Prostate gland (tissue), 2 donors: ENCODE measurements around the gene CFAP20DC. TPM values are rescaled to one million over a fixed set of nuclear protein-coding genes. Genes with fewer than 3 reads are reported as not detected.

Experiments
- DNase-seq: peaks from one replicate; pipeline ENCODE4 v3.0.0-alpha.2; 2019; ENCODE audit warnings: low spot score
- H3K27ac ChIP-seq, 2 donors: fragments of 200-600 bp; sonication (generic); 2 replicates each; pipeline ENCODE4 v1.5.1; 2017 to 2019
- H3K27me3 ChIP-seq: fragments of 200-600 bp; sonication (generic); replicated peaks from 2 replicates; pipeline ENCODE4 v1.5.1; 2019; ENCODE audit not compliant: insufficient read depth
- H3K36me3 ChIP-seq, 2 donors: fragments of 200-600 bp; sonication (generic); 1 replicate in 1 of 2; 2 replicates in 1 of 2; pipeline versions ENCODE4 v1.5.1 to v1.8.1; 2017 to 2019
- H3K4me1 ChIP-seq: fragments of 200-600 bp; sonication (generic); replicated peaks from 2 replicates; pipeline ENCODE4 v1.5.1; 2019
- H3K4me3 ChIP-seq, 2 donors: fragments of 200-600 bp; sonication (generic); 2 replicates each; pipeline ENCODE4 v1.5.1; 2017 to 2019
- H3K9me3 ChIP-seq: fragments of 200-600 bp; sonication (generic); 2 replicates; pipeline ENCODE4 v1.5.1; 2017
- CTCF ChIP-seq, 4 experiments: fragments of 200-600 bp in 2 of 4; fragments of 450-650 bp in 2 of 4; sonication (generic) in 2 of 4; IDR thresholded peaks; 1 replicate in 3 of 4; 2 replicates in 1 of 4; pipeline ENCODE4 v1.5.1; 2016 to 2019; ENCODE audit warnings: antibody characterized with exemption in 4 of 4, mild to moderate bottlenecking in 2 of 4, moderate library complexity in 2 of 4
- POLR2A ChIP-seq: fragments of 450-650 bp; IDR thresholded peaks from one replicate; pipeline ENCODE4 v1.6.1; 2016; ENCODE audit warnings: antibody characterized with exemption, mild to moderate bottlenecking
- POLR2AphosphoS5 ChIP-seq: sonication (generic); formaldehyde crosslinking; IDR thresholded peaks from one replicate; pipeline ENCODE4 v1.6.1; 2017; ENCODE audit warnings: antibody characterized with exemption
- WGBS: methylation state at CpG from one replicate; pipeline ENCODE4 v1.1.5; 2018; 5-methylcytosine and 5-hydroxymethylcytosine counted together
- intact Hi-C: fragments of 100-400 bp; cut with DNase I; formaldehyde crosslinking; loops from one replicate; pipeline ENCODE4 v1.14.2; 2022
- total RNA-seq, 2 donors: library from RNA; depleted of rRNA; stranded (reverse); fragments of >200 nt; gene quantifications; one replicate each; pipeline ENCODE4 v1.1.0, GENCODE V29; 2016

The CFAP20DC gene
- total RNA-seq, 2 donors from 2014 or later = 0.36 to 8.3 TPM

- Histone ChIP-seq H3K4me3 (no peak overlapping the region), H3K27ac (no peak overlapping the region), H3K27me3 (no peaks in the 10 kb centered on the region), H3K36me3 (no peaks in the 10 kb centered on the region), H3K4me1 (no peaks in the 10 kb centered on the region), H3K9me3 (no peaks in the 10 kb centered on the region)
- intact Hi-C loops = no loop called here
- 93% methylated on average over 2 of the region's 2 CpGs for WGBS
- TF ChIP-seq CTCF (IDR thresholded peaks at IDR 0.05) (no peak), POLR2AphosphoS5 (no peak), POLR2A (no peak)
- no peak for DNase-seq
Measured at GRCh38 chr3:58755150-58755549, 294.7 kb downstream of the CFAP20DC start.

GRCh38 chr3:58754074-58754473, 295.8 kb downstream of the CFAP20DC start:
- no peaks in the 10 kb centered on the region for H3K27me3 ChIP-seq
- no peaks in the 10 kb centered on the region for H3K4me1 ChIP-seq
- intact Hi-C loops = no loop called here
- WGBS = 92% methylated on average over 4 of the region's 4 CpGs
- H3K9me3 ChIP-seq = no peaks in the 10 kb centered on the region
- H3K27ac ChIP-seq = no peak overlapping the region
- H3K36me3 ChIP-seq = no peaks in the 10 kb centered on the region
- DNase-seq = no peak
- H3K4me3 ChIP-seq = no peak overlapping the region
- TF ChIP-seq POLR2A (no peak), CTCF (IDR thresholded peaks at IDR 0.05) (no peak), POLR2AphosphoS5 (no peak)

GRCh38 chr3:58751882-58752567, 297.8 kb downstream of the CFAP20DC start:
- Histone ChIP-seq H3K4me3 (no peak overlapping the region), H3K27me3 (no peaks in the 10 kb centered on the region), H3K27ac (no peak overlapping the region), H3K9me3 (no peaks in the 10 kb centered on the region), H3K4me1 (no peaks in the 10 kb centered on the region), H3K36me3 (no peaks in the 10 kb centered on the region)
- intact Hi-C loops = no loop called here
- 89% methylated on average over 3 of the region's 3 CpGs for WGBS
- TF ChIP-seq POLR2A (no peak), CTCF (IDR thresholded peaks at IDR 0.05) (no peak), POLR2AphosphoS5 (no peak)
- no peak for DNase-seq

GRCh38 chr3:58751235-58751634, 298.6 kb downstream of the CFAP20DC start:
- H3K27me3 ChIP-seq = no peaks in the 10 kb centered on the region
- H3K36me3 ChIP-seq = no peaks in the 10 kb centered on the region
- TF ChIP-seq POLR2AphosphoS5 = no peak
- TF ChIP-seq POLR2A = no peak
- H3K4me3 ChIP-seq = no peak overlapping the region
- no peak overlapping the region for H3K27ac ChIP-seq
- H3K4me1 ChIP-seq = no peaks in the 10 kb centered on the region
- DNase-seq = no peak
- intact Hi-C loops = no loop called here
- H3K9me3 ChIP-seq = no peaks in the 10 kb centered on the region
- WGBS = 67% methylated on average over 4 of the region's 4 CpGs

- intact Hi-C loops = no loop called here
- H3K27ac ChIP-seq = no peak overlapping the region
- 76% methylated on average over 3 of the region's 3 CpGs for WGBS
- DNase-seq = no peak
- no peaks in the 10 kb centered on the region for H3K9me3 ChIP-seq
- no peaks in the 10 kb centered on the region for H3K4me1 ChIP-seq
- no peak for TF ChIP-seq CTCF (IDR thresholded peaks at IDR 0.05)
- no peak for TF ChIP-seq POLR2A
- no peak for TF ChIP-seq POLR2AphosphoS5
- no peak overlapping the region for H3K4me3 ChIP-seq
- H3K27me3 ChIP-seq = no peaks in the 10 kb centered on the region
- no peaks in the 10 kb centered on the region for H3K36me3 ChIP-seq
Measured at GRCh38 chr3:58749948-58750347, 299.9 kb downstream of the CFAP20DC start.
